SK-N-SH (cell line): Measurements from ENCODE around the gene SETD7. TPM values are rescaled to one million over a fixed set of nuclear protein-coding genes. Genes with fewer than 3 reads are reported as not detected.

Source experiments
- CTCF ChIA-PET: fragments of 300-600, 350-600 bp; formaldehyde crosslinking; extraction: SDS; loops from one replicate; lab custom pipeline; 2021; lab: Yijun Ruan, JAX
- POLR2A ChIA-PET: fragments of 350-600 bp; sonication (Branson Sonifier 250); formaldehyde crosslinking; extraction: SDS; loops from one replicate; lab custom pipeline; 2020; ENCODE audit warnings: antibody characterized with exemption, inconsistent platforms; lab: Yijun Ruan, JAX
- DNase-seq: peaks from one replicate; pipeline ENCODE4 v3.0.0; 2012
- H2AFZ ChIP-seq: fragments of 200-600 bp; sonication (generic); 2 replicates; pipeline ENCODE4 v1.8.1; 2016; ENCODE audit warnings: antibody characterized with exemption, mild to moderate bottlenecking, low read depth
- H3F3A ChIP-seq: fragments of 200-600 bp; sonication (generic); replicated peaks from 2 replicates; pipeline ENCODE3; 2016; ENCODE audit warnings: antibody characterized with exemption, mild to moderate bottlenecking; ENCODE audit not compliant: insufficient read depth
- H3K27ac ChIP-seq, 2 experiments: fragments of 200-500 bp in 1 of 2; fragments of 200-600 bp in 1 of 2; sonication (Bioruptor generic) in 1 of 2; sonication (generic), shearing (Covaris generic) in 1 of 2; 2 replicates each; pipeline versions ENCODE4 v1.5.1 to v1.6.1; 2014 to 2016; ENCODE audit warnings: low read depth in 2 of 2, inconsistent platforms in 1 of 2, low read length in 1 of 2, mild to moderate bottlenecking in 1 of 2, mixed read lengths in 1 of 2
- H3K27me3 ChIP-seq: fragments of 200-600 bp; sonication (generic), shearing (Covaris generic); 2 replicates; pipeline ENCODE4 v1.6.1; 2016; ENCODE audit warnings: mixed run types; ENCODE audit not compliant: insufficient read depth
- H3K36me3 ChIP-seq, 2 experiments: fragments of 200-500 bp in 1 of 2; fragments of 200-600 bp in 1 of 2; sonication (Bioruptor generic) in 1 of 2; sonication (generic) in 1 of 2; replicated peaks in 1 of 2; 2 replicates each; pipeline versions ENCODE3 to v1.5.1; 2014 to 2016; ENCODE audit warnings: low read length in 1 of 2, mild to moderate bottlenecking in 1 of 2; ENCODE audit not compliant: insufficient read depth in 2 of 2, control insufficient read depth in 1 of 2
- H3K4me1 ChIP-seq, 2 experiments: fragments of 200-500 bp in 1 of 2; fragments of 200-600 bp in 1 of 2; sonication (Bioruptor generic) in 1 of 2; sonication (generic), shearing (Covaris generic) in 1 of 2; 2 replicates each; pipeline versions ENCODE4 v1.5.1 to v1.6.1; 2014 to 2016; ENCODE audit warnings: low read depth in 1 of 2, low read length in 1 of 2, mixed run types in 1 of 2; ENCODE audit not compliant: insufficient read depth in 2 of 2, control insufficient read depth in 1 of 2
- H3K4me2 ChIP-seq: fragments of 200-600 bp; sonication (generic), shearing (Covaris generic); 2 replicates; pipeline ENCODE4 v1.6.1; 2017; ENCODE audit warnings: mixed run types
- H3K4me3 ChIP-seq, 2 experiments: fragments of 200-500 bp in 1 of 2; fragments of 200-600 bp in 1 of 2; sonication (Bioruptor generic) in 1 of 2; sonication (generic), shearing (Covaris generic) in 1 of 2; 2 replicates each; pipeline versions ENCODE4 v1.5.1 to v1.8.1; 2014 to 2016; ENCODE audit warnings: low read depth in 2 of 2, inconsistent platforms in 1 of 2, low read length in 1 of 2, mild to moderate bottlenecking in 1 of 2, mixed read lengths in 1 of 2, moderate library complexity in 1 of 2
- H3K79me2 ChIP-seq: fragments of 200-600 bp; sonication (generic); 2 replicates; pipeline ENCODE4 v1.8.1; 2017; ENCODE audit warnings: mild to moderate bottlenecking; ENCODE audit not compliant: insufficient read depth
- H3K9ac ChIP-seq: fragments of 200-600 bp; sonication (generic); 2 replicates; pipeline ENCODE4 v1.6.1; 2017; ENCODE audit warnings: mixed run types
- H3K9me2 ChIP-seq: fragments of 200-600 bp; sonication (generic); 2 replicates; pipeline ENCODE4 v1.6.1; 2017; ENCODE audit warnings: mixed run types
- H3K9me3 ChIP-seq: fragments of 200-600 bp; sonication (generic); 2 replicates; pipeline ENCODE4 v1.6.1; 2017; ENCODE audit warnings: mixed run types, mild to moderate bottlenecking, moderate library complexity
- H4K20me1 ChIP-seq: fragments of 200-600 bp; sonication (generic); 2 replicates; pipeline ENCODE4 v1.6.1; 2017; ENCODE audit warnings: mild to moderate bottlenecking, mixed run types; ENCODE audit not compliant: insufficient read depth
- FOSL2 ChIP-seq: IDR thresholded peaks from 2 replicates; pipeline ENCODE4 v1.4.0; 2012; ENCODE audit warnings: low read depth, mild to moderate bottlenecking, moderate library complexity, borderline replicate concordance
- JUND ChIP-seq: IDR thresholded peaks from 2 replicates; pipeline ENCODE4 v1.4.0; 2012
- MAX ChIP-seq: IDR thresholded peaks from 2 replicates; pipeline ENCODE4 v1.4.0; 2012; ENCODE audit warnings: low read depth
- MEF2A ChIP-seq: IDR thresholded peaks from 2 replicates; pipeline ENCODE4 v1.4.0; 2012; ENCODE audit warnings: low read depth, borderline replicate concordance
- PBX3 ChIP-seq: IDR thresholded peaks from 2 replicates; pipeline ENCODE4; 2012
- RAD21 ChIP-seq: IDR thresholded peaks from 2 replicates; pipeline ENCODE4 v1.6.1; 2012; ENCODE audit warnings: mild to moderate bottlenecking, low read length
- TCF12 ChIP-seq: IDR thresholded peaks from 2 replicates; pipeline ENCODE4 v1.4.0; 2012
- USF1 ChIP-seq: IDR thresholded peaks from 2 replicates; pipeline ENCODE4 v1.4.0; 2012; ENCODE audit warnings: low read depth, borderline replicate concordance
- WGBS: methylation state at CpG from one replicate; pipeline ENCODE4 v1.1.6; 2017; ENCODE audit warnings: low lambda C conversion rate; 5-methylcytosine and 5-hydroxymethylcytosine counted together
- polyA plus RNA-seq, 3 experiments: library from polyadenylated mRNA; depleted of rRNA; stranded (reverse); fragments of >200 nt; gene quantifications; 2 replicates each; pipeline ENCODE4 v1.2.3, GENCODE V29; 2012

SETD7 gene
- polyA plus RNA-seq, 1 of the 3 experiments (the other 2 are of a cell fraction), result 5.0 TPM

- no peaks in the 10 kb centered on the region for H4K20me1 ChIP-seq
- peak overlapping the region; percentile 56 for H3K4me2 ChIP-seq
- H3K9me3 ChIP-seq, result no peaks in the 10 kb centered on the region
- no peaks in the 10 kb centered on the region for H3K79me2 ChIP-seq
- no peaks in the 10 kb centered on the region for H3K36me3 ChIP-seq
- H3K4me1 ChIP-seq, result peaks cover 0 to 15% of the 10 kb centered on the region in 2 experiments; a peak in 2 of 4 replicates
- POLR2A ChIA-PET, result no interaction called here
- WGBS, result 72% methylated on average over 3 of the region's 3 CpGs
- CTCF ChIA-PET, result interaction anchor here (0.7 to 7.2 kb wide), 6 partner anchors 8 to 61 kb away, joined by 3 to 46 read pairs (median 3); no protein-coding TSS in a partner anchor
- no peaks in the 10 kb centered on the region for H3F3A ChIP-seq
- no peak overlapping the region for H2AFZ ChIP-seq
- H3K9ac ChIP-seq, result no peak overlapping the region
- peak; percentile 27; the same call in 1 of the 2 replicates for TF ChIP-seq TCF12
- TF ChIP-seq PBX3, result 0 out of 2 replicates have a peak, but pooled peaks have one; percentile 17
- TF ChIP-seq FOSL2, result peak; percentile 23; the same call in 1 of the 2 replicates
- TF ChIP-seq JUND, result peak; percentile 17; the same call in 1 of the 2 replicates
- TF ChIP-seq MAX, result no peak
- no peak for TF ChIP-seq MEF2A
- TF ChIP-seq, all 33 proteins: peak for 4
- no peak for DNase-seq
- Histone ChIP-seq H3K27ac (no peak overlapping the region), H3K4me3 (no peak overlapping the region), H3K9me2 (no peaks in the 10 kb centered on the region), H3K27me3 (no peaks in the 10 kb centered on the region)
Measured at GRCh38 chr4:139596034-139596683, 40.1 kb upstream of the SETD7 start.

- no peaks in the 10 kb centered on the region for H3K9me2 ChIP-seq
- no peaks in the 10 kb centered on the region for H3K27me3 ChIP-seq
- no peak overlapping the region for H3K4me3 ChIP-seq
- CTCF ChIA-PET, result interaction anchor here (3.2 to 7.2 kb wide), 2 partner anchors 9 to 57 kb away, joined by 11 to 46 read pairs; no protein-coding TSS in a partner anchor
- H3K27ac ChIP-seq, result no peak overlapping the region
- H3K79me2 ChIP-seq, result no peaks in the 10 kb centered on the region
- H2AFZ ChIP-seq, result no peak overlapping the region
- H3K4me2 ChIP-seq, result no peak overlapping the region
- H3K36me3 ChIP-seq, result no peaks in the 10 kb centered on the region
- no peak for DNase-seq
- no peaks in the 10 kb centered on the region for H3F3A ChIP-seq
- WGBS, result 79% methylated on average over 5 of the region's 5 CpGs
- no peaks in the 10 kb centered on the region for H3K9me3 ChIP-seq
- H4K20me1 ChIP-seq, result no peaks in the 10 kb centered on the region
- POLR2A ChIA-PET, result no interaction called here
- H3K4me1 ChIP-seq, result peaks cover 0 to 15% of the 10 kb centered on the region in 2 experiments; a peak in 2 of 4 replicates
- H3K9ac ChIP-seq, result no peak overlapping the region
- TF ChIP-seq RAD21 (no peak), FOSL2 (no peak), USF1 (no peak)
Measured at GRCh38 chr4:139594591-139595185, 38.7 kb upstream of the SETD7 start.
